ENCODE measurements around the gene FGD3. TPM values are rescaled to one million over a fixed set of nuclear protein-coding genes. Genes with fewer than 3 reads are reported as not detected.
A peak's percentile ranks its signal among the peaks of the same experiment; 100 is the strongest.
"Not testable (repeated sequence)": the region's sequence is repeated elsewhere in the genome, so short reads cannot be mapped to it uniquely, and the experiment has no call there.

FGD3 gene, protein sequence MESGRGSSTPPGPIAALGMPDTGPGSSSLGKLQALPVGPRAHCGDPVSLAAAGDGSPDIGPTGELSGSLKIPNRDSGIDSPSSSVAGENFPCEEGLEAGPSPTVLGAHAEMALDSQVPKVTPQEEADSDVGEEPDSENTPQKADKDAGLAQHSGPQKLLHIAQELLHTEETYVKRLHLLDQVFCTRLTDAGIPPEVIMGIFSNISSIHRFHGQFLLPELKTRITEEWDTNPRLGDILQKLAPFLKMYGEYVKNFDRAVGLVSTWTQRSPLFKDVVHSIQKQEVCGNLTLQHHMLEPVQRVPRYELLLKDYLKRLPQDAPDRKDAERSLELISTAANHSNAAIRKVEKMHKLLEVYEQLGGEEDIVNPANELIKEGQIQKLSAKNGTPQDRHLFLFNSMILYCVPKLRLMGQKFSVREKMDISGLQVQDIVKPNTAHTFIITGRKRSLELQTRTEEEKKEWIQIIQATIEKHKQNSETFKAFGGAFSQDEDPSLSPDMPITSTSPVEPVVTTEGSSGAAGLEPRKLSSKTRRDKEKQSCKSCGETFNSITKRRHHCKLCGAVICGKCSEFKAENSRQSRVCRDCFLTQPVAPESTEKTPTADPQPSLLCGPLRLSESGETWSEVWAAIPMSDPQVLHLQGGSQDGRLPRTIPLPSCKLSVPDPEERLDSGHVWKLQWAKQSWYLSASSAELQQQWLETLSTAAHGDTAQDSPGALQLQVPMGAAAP
- total RNA-seq = 1.8 TPM
- long read RNA-seq, partial matches to known transcripts = 1 of 7 reads
- long read RNA-seq, other reads (novel, unspliced or antisense) = 2 of 7 reads

GRCh38 chr9:92947268-92948037, at the start of gene FGD3:
Gene FGD3 (plus strand): TSS chr9:92947523. CDS start chr9:92976257, 28,734 bp downstream.
- H3K9me3 ChIP-seq (replicated peaks) = no peaks in the 10 kb centered on the region
- H3K27ac ChIP-seq (replicated peaks) = peak within 1 kb of the TSS; percentile 67
- H3K4me3 ChIP-seq = peak within 1 kb of the TSS; percentile 72
- peaks cover 17% of the 10 kb centered on the region for H3K4me1 ChIP-seq
- H3K36me3 ChIP-seq = no peaks in the 10 kb centered on the region
- DNase-seq = no peak
- peaks cover 67% of the 10 kb centered on the region for H3K27me3 ChIP-seq (ENCODE audit: low read depth)
- TF ChIP-seq, protein P1, sequence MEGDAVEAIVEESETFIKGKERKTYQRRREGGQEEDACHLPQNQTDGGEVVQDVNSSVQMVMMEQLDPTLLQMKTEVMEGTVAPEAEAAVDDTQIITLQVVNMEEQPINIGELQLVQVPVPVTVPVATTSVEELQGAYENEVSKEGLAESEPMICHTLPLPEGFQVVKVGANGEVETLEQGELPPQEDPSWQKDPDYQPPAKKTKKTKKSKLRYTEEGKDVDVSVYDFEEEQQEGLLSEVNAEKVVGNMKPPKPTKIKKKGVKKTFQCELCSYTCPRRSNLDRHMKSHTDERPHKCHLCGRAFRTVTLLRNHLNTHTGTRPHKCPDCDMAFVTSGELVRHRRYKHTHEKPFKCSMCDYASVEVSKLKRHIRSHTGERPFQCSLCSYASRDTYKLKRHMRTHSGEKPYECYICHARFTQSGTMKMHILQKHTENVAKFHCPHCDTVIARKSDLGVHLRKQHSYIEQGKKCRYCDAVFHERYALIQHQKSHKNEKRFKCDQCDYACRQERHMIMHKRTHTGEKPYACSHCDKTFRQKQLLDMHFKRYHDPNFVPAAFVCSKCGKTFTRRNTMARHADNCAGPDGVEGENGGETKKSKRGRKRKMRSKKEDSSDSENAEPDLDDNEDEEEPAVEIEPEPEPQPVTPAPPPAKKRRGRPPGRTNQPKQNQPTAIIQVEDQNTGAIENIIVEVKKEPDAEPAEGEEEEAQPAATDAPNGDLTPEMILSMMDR (IDR thresholded peaks at IDR 0.05; ENCODE audit: borderline replicate concordance) = no peak
- intact Hi-C loops (cut with micrococcal nuclease) = no loop called here

- H3K9me3 ChIP-seq (replicated peaks); H3K36me3 ChIP-seq; H3K4me3 ChIP-seq; H3K27ac ChIP-seq (replicated peaks); H3K4me1 ChIP-seq; DNase-seq; intact Hi-C loops (cut with micrococcal nuclease): not testable (repeated sequence)
- H3K27me3 ChIP-seq (ENCODE audit: low read depth) = peaks cover 35% of the 10 kb centered on the region
These were observed 42.2 kb upstream of the FGD3 start for GRCh38 chr9:92905137-92905536.

DNA sequence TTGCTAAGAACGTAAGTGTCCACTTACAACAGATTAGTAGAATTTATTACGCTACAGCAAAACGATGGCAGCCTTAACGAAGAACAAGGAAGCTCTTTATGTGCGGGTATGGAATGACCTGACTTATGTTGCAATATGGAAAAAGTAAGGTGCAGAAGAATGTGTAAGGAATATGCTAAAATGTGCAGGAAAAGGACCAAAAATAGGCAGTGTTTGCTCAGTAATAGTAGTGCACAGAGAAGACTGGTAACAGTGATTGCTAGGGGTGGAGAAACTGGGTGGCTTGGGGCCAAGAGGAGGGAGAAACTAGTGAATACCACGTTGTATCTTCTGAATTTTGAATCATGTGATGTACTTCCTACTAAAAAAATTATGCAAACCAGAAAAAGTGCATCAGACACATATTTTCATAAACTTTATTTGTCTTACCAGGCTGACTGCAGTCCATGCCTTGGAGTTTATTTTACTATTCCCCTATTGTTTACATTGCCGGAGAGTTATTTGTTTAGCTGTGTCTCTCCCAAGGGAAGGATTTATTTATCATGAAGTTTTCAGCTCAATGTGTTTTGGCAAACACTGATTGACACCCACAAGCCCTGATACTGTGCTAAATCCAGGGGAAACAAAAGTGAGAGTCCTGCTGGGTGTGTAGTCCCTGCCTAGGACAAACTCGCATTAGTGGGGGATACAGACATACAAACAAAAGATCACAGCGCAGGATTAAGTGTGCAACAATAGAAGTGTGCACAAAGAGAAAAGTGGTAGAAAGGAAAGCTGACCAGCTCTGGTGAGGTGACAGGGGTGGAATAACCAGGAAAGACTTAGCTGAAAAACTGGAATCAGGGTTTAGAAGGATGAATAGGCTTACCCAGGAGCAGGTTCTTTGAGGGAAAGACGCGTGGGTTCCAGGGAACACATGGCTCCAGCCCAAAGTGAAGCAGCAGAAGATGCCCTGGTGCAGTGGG, 35.5 kb upstream of the FGD3 start:
- Histone ChIP-seq H3K4me3 (no peak overlapping the region), H3K27me3 (ENCODE audit: low read depth) (peaks cover 80% of the 10 kb centered on the region), H3K4me1 (no peaks in the 10 kb centered on the region), H3K9me3 (replicated peaks) (no peaks in the 10 kb centered on the region), H3K27ac (replicated peaks) (no peak overlapping the region), H3K36me3 (no peaks in the 10 kb centered on the region)
- intact Hi-C loops (cut with micrococcal nuclease) = no loop called here
- DNase-seq = no peak
- TF ChIP-seq, protein P1 (IDR thresholded peaks at IDR 0.05; ENCODE audit: borderline replicate concordance) = no peak

GRCh38 chr9:92917176-92917800, 30.0 kb upstream of the FGD3 start:
- intact Hi-C loops (cut with micrococcal nuclease) = no loop called here
- no peak overlapping the region for H3K4me3 ChIP-seq
- H3K36me3 ChIP-seq = no peaks in the 10 kb centered on the region
- peaks cover 70% of the 10 kb centered on the region for H3K27me3 ChIP-seq (ENCODE audit: low read depth)
- TF ChIP-seq, protein P1 (IDR thresholded peaks at IDR 0.05; ENCODE audit: borderline replicate concordance) = no peak
- H3K27ac ChIP-seq (replicated peaks) = no peak overlapping the region
- no peaks in the 10 kb centered on the region for H3K4me1 ChIP-seq
- H3K9me3 ChIP-seq (replicated peaks) = no peaks in the 10 kb centered on the region
- no peak for DNase-seq

GRCh38 chr9:92920437-92920836, 26.9 kb upstream of the FGD3 start:
- intact Hi-C loops (cut with micrococcal nuclease) = no loop called here
- H3K9me3 ChIP-seq (replicated peaks) = no peaks in the 10 kb centered on the region
- no peak for DNase-seq
- H3K27ac ChIP-seq (replicated peaks) = no peak overlapping the region
- no peak overlapping the region for H3K4me3 ChIP-seq
- no peaks in the 10 kb centered on the region for H3K36me3 ChIP-seq
- TF ChIP-seq, protein P1 (IDR thresholded peaks at IDR 0.05; ENCODE audit: borderline replicate concordance) = no peak
- H3K27me3 ChIP-seq (ENCODE audit: low read depth) = peaks cover 38% of the 10 kb centered on the region
- no peaks in the 10 kb centered on the region for H3K4me1 ChIP-seq

All from left ventricle myocardium inferior (tissue), 1 donor.